Body of pancreas (tissue), 4 donors: Measurements from ENCODE around the gene ATIC. TPM values are rescaled to one million over a fixed set of nuclear protein-coding genes. Genes with fewer than 3 reads are reported as not detected.

Source experiments
- ATAC-seq: fragments of 150-250 bp; one replicate; pipeline ENCODE4 v1.9.1; 2016
- DNase-seq, 4 donors: peaks; one replicate each; pipeline ENCODE4 v3.0.0-alpha.2; 2019
- H3K27ac ChIP-seq, 4 donors: fragments of 200-600 bp; sonication (generic); 1 replicate in 3 of 4; 2 replicates in 1 of 4; pipeline versions ENCODE4 v1.5.1 to v1.6.1; 2016 to 2019; ENCODE audit warnings: mild to moderate bottlenecking in 1 of 4, mixed read lengths in 1 of 4, moderate library complexity in 1 of 4
- H3K27me3 ChIP-seq, 2 donors: fragments of 200-600 bp; sonication (generic); one replicate each; pipeline ENCODE4 v1.6.0; 2016; ENCODE audit warnings: mild to moderate bottlenecking in 1 of 2
- H3K36me3 ChIP-seq, 2 donors: fragments of 200-600 bp; sonication (generic); replicated peaks in 1 of 2; 2 replicates each; pipeline ENCODE4 v1.5.1; 2016; ENCODE audit warnings: low read depth in 2 of 2; ENCODE audit not compliant: insufficient read depth in 1 of 2
- H3K4me1 ChIP-seq: fragments of 200-600 bp; sonication (generic); one replicate; pipeline ENCODE4 v1.6.0; 2016
- H3K4me3 ChIP-seq, 2 donors: fragments of 200-600 bp; sonication (generic); 1 replicate in 1 of 2; 2 replicates in 1 of 2; pipeline ENCODE4 v1.5.1; 2016 to 2019
- H3K9me3 ChIP-seq, 3 donors: fragments of 200-600 bp; sonication (generic); 1 replicate in 2 of 3; 2 replicates in 1 of 3; pipeline ENCODE4 v1.5.1; 2016
- CTCF ChIP-seq, 7 experiments: fragments of 450-650 bp in 4 of 7; fragments of 200-600 bp in 3 of 7; sonication (generic) in 3 of 7; IDR thresholded peaks; one replicate each; pipeline ENCODE4 v1.5.1; 2016 to 2019; ENCODE audit warnings: antibody characterized with exemption in 7 of 7
- POLR2A ChIP-seq, 3 donors: fragments of 450-650 bp; IDR thresholded peaks; one replicate each; pipeline ENCODE4 v1.6.1; 2016; ENCODE audit warnings: antibody characterized with exemption in 3 of 3, mild to moderate bottlenecking in 2 of 3
- WGBS, 2 donors: methylation state at CpG; one replicate each; pipeline ENCODE4 v1.1.5; 2017; 5-methylcytosine and 5-hydroxymethylcytosine counted together
- intact Hi-C: fragments of 100-400 bp; cut with DNase I; formaldehyde crosslinking; loops from one replicate; pipeline ENCODE4 v1.15.1; 2023
- total RNA-seq, 2 donors: library from RNA; depleted of rRNA; stranded (reverse); fragments of >200 nt; gene quantifications; one replicate each; pipeline ENCODE4 v1.1.0, GENCODE V29; 2016

ATIC gene
- total RNA-seq, 2 donors from 2014 or later, result 30.3 to 38.1 TPM

- no peaks in the 10 kb centered on the region for H3K9me3 ChIP-seq
- DNase-seq (no peak), ATAC-seq (no peak)
- no peak overlapping the region for H3K4me3 ChIP-seq
- no peaks in the 10 kb centered on the region for H3K27me3 ChIP-seq
- no peaks in the 10 kb centered on the region for H3K36me3 ChIP-seq
- H3K27ac ChIP-seq, result no peak overlapping the region
- intact Hi-C loops, result no loop called here
- WGBS, 2 donors, result 90 to 94% methylated on average over 12 of the region's 12 CpGs
- H3K4me1 ChIP-seq, result peaks cover 1% of the 10 kb centered on the region
- TF ChIP-seq CTCF (IDR thresholded peaks at IDR 0.05) (no peak), POLR2A (IDR thresholded peaks at IDR 0.05) (no peak)
Measured at GRCh38 chr2:215392687-215393270, 80.9 kb downstream of the ATIC start.

GRCh38 chr2:215394102-215394805 is 82.4 kb downstream of the ATIC start:
- H3K9me3 ChIP-seq, result no peaks in the 10 kb centered on the region
- no peak overlapping the region for H3K4me3 ChIP-seq
- no peak for DNase-seq
- H3K36me3 ChIP-seq, result no peaks in the 10 kb centered on the region
- 67 to 73% methylated on average over 7 of the region's 7 CpGs for WGBS, 2 donors
- intact Hi-C loops, result no loop called here
- no peak overlapping the region for H3K27ac ChIP-seq
- no peak for TF ChIP-seq CTCF (IDR thresholded peaks at IDR 0.05)
- no peak for TF ChIP-seq POLR2A (IDR thresholded peaks at IDR 0.05)
- no peaks in the 10 kb centered on the region for H3K27me3 ChIP-seq
- peaks cover 5% of the 10 kb centered on the region for H3K4me1 ChIP-seq
- ATAC-seq, result no peak

GRCh38 chr2:215395687-215396460 is 84.0 kb downstream of the ATIC start:
- Histone ChIP-seq H3K27ac (no peak overlapping the region), H3K9me3 (no peaks in the 10 kb centered on the region), H3K27me3 (no peaks in the 10 kb centered on the region), H3K4me3 (no peak overlapping the region), H3K36me3 (no peaks in the 10 kb centered on the region), H3K4me1 (peaks cover 5% of the 10 kb centered on the region)
- intact Hi-C loops, result no loop called here
- WGBS, 2 donors, result 60 to 62% methylated on average over 5 of the region's 5 CpGs
- no peak for TF ChIP-seq CTCF (IDR thresholded peaks at IDR 0.05)
- no peak for ATAC-seq
- no peak for DNase-seq

- Histone ChIP-seq H3K4me3 (no peak overlapping the region), H3K27me3 (no peaks in the 10 kb centered on the region), H3K9me3 (no peaks in the 10 kb centered on the region), H3K36me3 (no peaks in the 10 kb centered on the region), H3K27ac (no peak overlapping the region), H3K4me1 (peaks cover 5% of the 10 kb centered on the region)
- DNase-seq (no peak), ATAC-seq (no peak)
- intact Hi-C loops, result no loop called here
- TF ChIP-seq POLR2A (IDR thresholded peaks at IDR 0.05), result no peak
- 65 to 75% methylated on average over 2 of the region's 2 CpGs for WGBS, 2 donors
Measured at GRCh38 chr2:215396595-215397313, 84.9 kb downstream of the ATIC start.
